ENCODE data around the gene UPP1. TPM values are rescaled to one million over a fixed set of nuclear protein-coding genes. Genes with fewer than 3 reads are reported as not detected.
A peak's percentile ranks its signal among the peaks of the same experiment; 100 is the strongest.

Gene UPP1
- total RNA-seq, 1 donor from 2014 or later: 48.5 TPM

GRCh38 chr7:48090095-48090805 lies 1.2 kb downstream of the UPP1 start:
- Mint-ChIP-seq H3K27me3 (ENCODE audit: low read depth) (no peaks in the 10 kb centered on the region), H3K4me1 (ENCODE audit: low read depth) (peaks cover 86% of the 10 kb centered on the region), H3K27ac (ENCODE audit: unreplicated experiment) (peak overlapping the region; percentile 98), H3K4me3 (ENCODE audit: unreplicated experiment) (peak overlapping the region; percentile 84), H3K36me3 (ENCODE audit: low read depth) (peaks cover 10% of the 10 kb centered on the region), H3K9me3 (ENCODE audit: low read depth) (no peaks in the 10 kb centered on the region)
- no peak for TF ChIP-seq CTCF (IDR thresholded peaks at IDR 0.05)
- no peak for DNase-seq (ENCODE audit: low spot score)

DNA sequence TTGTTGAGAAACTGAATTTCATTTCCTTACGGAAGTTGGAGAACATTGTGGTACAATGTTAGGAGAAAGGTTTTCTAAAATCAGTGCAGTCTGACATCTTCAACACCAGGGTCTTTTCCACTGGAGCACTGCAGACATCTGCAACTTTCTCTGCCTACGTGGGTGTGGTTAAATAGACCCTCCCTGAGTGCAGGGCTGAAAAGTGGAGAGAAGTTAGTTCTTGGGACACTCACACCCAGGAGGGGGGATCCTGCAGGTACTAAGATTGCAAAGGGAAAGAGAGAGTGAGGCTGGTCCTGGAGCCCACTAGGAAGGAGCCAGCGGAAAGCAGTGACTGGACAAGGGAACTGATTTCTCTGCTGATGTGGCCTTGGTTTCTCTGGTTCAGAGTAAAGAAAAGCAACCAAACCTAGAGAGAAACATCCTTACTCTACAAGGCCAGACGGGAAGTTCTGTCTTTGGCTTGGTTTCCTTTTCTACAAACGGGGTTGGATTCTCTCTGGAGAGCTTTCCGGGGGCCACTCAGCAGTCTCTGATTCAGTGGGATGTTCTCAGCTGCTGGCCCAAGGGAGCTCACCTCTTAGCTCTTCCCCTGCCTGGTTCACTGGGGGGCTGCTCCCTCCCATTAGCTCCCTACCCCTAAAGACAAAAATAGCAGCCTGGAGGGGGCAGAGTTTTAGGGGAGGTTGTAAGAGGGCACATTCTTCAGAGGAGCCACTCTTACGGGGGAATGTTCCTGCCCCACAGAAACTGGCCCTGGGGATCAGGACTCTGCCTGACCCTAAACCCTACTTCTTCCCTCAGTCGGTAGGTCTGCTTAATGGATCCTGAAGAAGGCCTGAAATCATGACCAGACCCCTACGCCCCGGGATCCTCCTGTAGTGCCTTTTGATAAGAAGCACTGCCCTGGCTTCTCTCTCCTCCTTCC lies 2.7 kb downstream of the UPP1 start:
- H3K27ac Mint-ChIP-seq (ENCODE audit: unreplicated experiment): peak overlapping the region; percentile 88
- peaks cover 86% of the 10 kb centered on the region for H3K4me1 Mint-ChIP-seq (ENCODE audit: low read depth)
- no peak for DNase-seq (ENCODE audit: low spot score)
- peak overlapping the region; percentile 84 for H3K4me3 Mint-ChIP-seq (ENCODE audit: unreplicated experiment)
- peaks cover 18% of the 10 kb centered on the region for H3K36me3 Mint-ChIP-seq (ENCODE audit: low read depth)
- no peak for TF ChIP-seq CTCF (IDR thresholded peaks at IDR 0.05)
- no peaks in the 10 kb centered on the region for H3K9me3 Mint-ChIP-seq (ENCODE audit: low read depth)
- H3K27me3 Mint-ChIP-seq (ENCODE audit: low read depth): no peaks in the 10 kb centered on the region

DNA sequence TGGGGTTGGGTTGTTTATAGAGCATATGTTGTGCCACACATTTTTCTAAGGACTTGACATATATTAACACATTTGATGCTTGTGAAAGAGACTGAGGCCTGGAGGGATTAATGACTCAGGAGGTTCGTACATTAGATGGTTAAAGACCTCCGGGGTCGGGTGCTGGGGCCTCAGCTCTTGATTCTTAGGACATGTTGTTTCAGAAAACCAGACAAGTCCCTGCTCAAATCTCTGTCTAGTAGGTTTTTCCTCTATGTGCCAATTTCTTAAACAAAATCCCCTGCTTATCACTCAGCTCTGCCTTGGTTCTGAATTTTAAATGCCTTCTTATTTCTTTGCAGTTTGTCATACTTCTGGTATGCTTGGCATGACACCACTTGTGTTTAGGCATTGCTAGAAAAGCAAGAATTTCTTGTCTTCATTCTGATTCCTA lies 5.8 kb downstream of the UPP1 start:
- no peak for DNase-seq (ENCODE audit: low spot score)
- no peak for TF ChIP-seq CTCF (IDR thresholded peaks at IDR 0.05)
- peak overlapping the region; percentile 85 for H3K27ac Mint-ChIP-seq (ENCODE audit: unreplicated experiment)
- no peaks in the 10 kb centered on the region for H3K27me3 Mint-ChIP-seq (ENCODE audit: low read depth)
- no peaks in the 10 kb centered on the region for H3K9me3 Mint-ChIP-seq (ENCODE audit: low read depth)
- H3K4me1 Mint-ChIP-seq (ENCODE audit: low read depth): peaks cover 79% of the 10 kb centered on the region
- peaks cover 40% of the 10 kb centered on the region for H3K36me3 Mint-ChIP-seq (ENCODE audit: low read depth)
- no peak overlapping the region for H3K4me3 Mint-ChIP-seq (ENCODE audit: unreplicated experiment)

DNA sequence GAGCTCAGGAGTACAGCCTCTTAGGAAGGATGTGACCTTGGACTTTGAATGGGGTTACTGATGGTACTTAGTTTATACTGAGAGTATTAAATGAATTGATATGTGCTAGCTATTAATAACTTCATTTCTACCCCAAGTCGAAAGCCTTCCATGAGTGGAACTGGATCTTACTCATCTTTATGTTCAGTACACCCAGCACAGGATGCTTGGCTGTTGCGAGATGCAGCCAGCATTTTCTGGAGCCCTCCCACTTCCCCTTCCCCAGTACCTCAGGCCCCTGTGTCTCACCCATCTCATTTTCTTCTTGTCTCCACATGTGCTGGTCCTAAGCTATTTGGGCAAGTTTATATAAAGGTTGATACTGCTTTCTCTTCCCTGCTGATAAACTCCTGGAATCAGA lies 7.2 kb downstream of the UPP1 start:
- DNase-seq (ENCODE audit: low spot score): no peak
- TF ChIP-seq CTCF (IDR thresholded peaks at IDR 0.05): no peak
- Mint-ChIP-seq H3K27ac (ENCODE audit: unreplicated experiment) (no peak overlapping the region), H3K27me3 (ENCODE audit: low read depth) (no peaks in the 10 kb centered on the region), H3K4me3 (ENCODE audit: unreplicated experiment) (no peak overlapping the region), H3K36me3 (ENCODE audit: low read depth) (peaks cover 40% of the 10 kb centered on the region), H3K4me1 (ENCODE audit: low read depth) (peaks cover 66% of the 10 kb centered on the region), H3K9me3 (ENCODE audit: low read depth) (no peaks in the 10 kb centered on the region)

- Mint-ChIP-seq H3K27ac (ENCODE audit: unreplicated experiment) (no peak overlapping the region), H3K4me1 (ENCODE audit: low read depth) (peaks cover 53% of the 10 kb centered on the region), H3K9me3 (ENCODE audit: low read depth) (no peaks in the 10 kb centered on the region), H3K27me3 (ENCODE audit: low read depth) (no peaks in the 10 kb centered on the region), H3K36me3 (ENCODE audit: low read depth) (peaks cover 45% of the 10 kb centered on the region), H3K4me3 (ENCODE audit: unreplicated experiment) (no peak overlapping the region)
- no peak for TF ChIP-seq CTCF (IDR thresholded peaks at IDR 0.05)
- DNase-seq (ENCODE audit: low spot score): no peak
Observed at GRCh38 chr7:48097521-48098231, 8.6 kb downstream of the UPP1 start.
